K562 (cell line): ENCODE data around the gene FEM1B. TPM values are rescaled to one million over a fixed set of nuclear protein-coding genes. Genes with fewer than 3 reads are reported as not detected.

ENCODE experiments used
- ATAC-seq: fragments of 200-7000 bp; cut with Tn5 transposase; 3 replicates; pipeline ENCODE4 v1.9.1; 2020; ENCODE audit warnings: moderate library complexity
- BruUV-seq: library from RNA; stranded (reverse); fragments of 400-500 nt; replicated peaks from 2 replicates; lab custom pipeline; 2021; lab: Mats Ljungman, UMichigan
- CTCF ChIA-PET: fragments of 300-600 bp; formaldehyde crosslinking; extraction: SDS; loops from one replicate; lab custom pipeline; 2021; ENCODE audit warnings: low intra/inter-chr PET ratio; lab: Yijun Ruan, JAX
- POLR2A ChIA-PET: fragments of 300-600, 350-650 bp; sonication (Branson Sonifier 250); formaldehyde crosslinking; extraction: SDS; loops from one replicate; lab custom pipeline; 2021; ENCODE audit warnings: antibody characterized with exemption, inconsistent platforms; lab: Yijun Ruan, JAX
- DNase-seq, 4 experiments: peaks; one replicate each; pipeline versions ENCODE4 v3.0.0 to v3.0.0-alpha.2; 2011 to 2018; ENCODE audit warnings: low spot score in 3 of 4, mixed read lengths in 3 of 4; ENCODE audit errors: extremely low read depth in 1 of 4
- FAIRE-seq: peaks from 2 replicates; lab custom pipeline; 2011; peaks lifted over from hg19 to GRCh38; lab: Jason Lieb, UNC
- H2AFZ ChIP-seq: 2 replicates; pipeline ENCODE4 v1.6.0; 2011; ENCODE audit warnings: low read depth, low read length, control low read depth, inconsistent platforms
- H3K27ac ChIP-seq: fragments of 200-600 bp; 3 replicates; pipeline ENCODE4 v1.8.0; 2011; ENCODE audit warnings: low read depth, mild to moderate bottlenecking, control low read depth, inconsistent platforms, low read length, moderate library complexity, mixed read lengths; ENCODE audit errors: extremely low read depth
- H3K27me3 ChIP-seq, 2 experiments: fragments of 300-600 bp in 1 of 2; 2 replicates in 1 of 2; 3 replicates in 1 of 2; pipeline versions ENCODE4 v1.6.0 to v1.8.0; 2011; ENCODE audit warnings: inconsistent platforms in 2 of 2, low read length in 2 of 2, mild to moderate bottlenecking in 1 of 2, mixed read lengths in 1 of 2, moderate library complexity in 1 of 2; ENCODE audit not compliant: control insufficient read depth in 2 of 2, insufficient read depth in 2 of 2
- H3K36me3 ChIP-seq: fragments of 300-600 bp; 3 replicates; pipeline ENCODE4 v1.8.0; 2011; ENCODE audit warnings: mild to moderate bottlenecking, low read length, inconsistent platforms; ENCODE audit not compliant: control insufficient read depth, insufficient read depth
- H3K4me1 ChIP-seq, 2 experiments: fragments of 200-600 bp in 1 of 2; replicated peaks in 1 of 2; 2 replicates in 1 of 2; 3 replicates in 1 of 2; pipeline versions ENCODE4 v1.5.1 to v1.8.0; 2011; ENCODE audit warnings: inconsistent platforms in 2 of 2, low read length in 2 of 2, mild to moderate bottlenecking in 1 of 2, mixed read lengths in 1 of 2, moderate library complexity in 1 of 2; ENCODE audit not compliant: control insufficient read depth in 2 of 2, insufficient read depth in 2 of 2
- H3K4me2 ChIP-seq: 2 replicates; pipeline ENCODE4 v1.6.1; 2011; ENCODE audit warnings: low read length, control low read depth, inconsistent platforms, mixed read lengths; ENCODE audit not compliant: insufficient read depth
- H3K4me3 ChIP-seq: fragments of 200-600 bp; sonication (generic), shearing (Covaris generic); 2 replicates; pipeline ENCODE4 v1.5.1; 2016; ENCODE audit warnings: control low read depth, inconsistent platforms
- H3K79me2 ChIP-seq: fragments of 200-600 bp; 3 replicates; pipeline ENCODE4 v1.8.0; 2011; ENCODE audit warnings: low read length, inconsistent platforms; ENCODE audit not compliant: control insufficient read depth, insufficient read depth
- H3K9ac ChIP-seq, 2 experiments: 2 replicates each; pipeline versions ENCODE4 v1.6.0 to v1.6.1; 2011; ENCODE audit warnings: low read depth in 2 of 2, low read length in 2 of 2, control low read depth in 1 of 2, inconsistent platforms in 1 of 2, mild to moderate bottlenecking in 1 of 2, mixed read lengths in 1 of 2; ENCODE audit not compliant: insufficient read depth in 1 of 2
- H3K9me1 ChIP-seq: one replicate; pipeline ENCODE4 v1.6.0; 2011; ENCODE audit warnings: inconsistent platforms, mild to moderate bottlenecking, low read length, moderate library complexity; ENCODE audit not compliant: control insufficient read depth, insufficient read depth
- H3K9me3 ChIP-seq: replicated peaks from 2 replicates; pipeline ENCODE4 v1.5.1; 2011; ENCODE audit warnings: low read depth, low read length, inconsistent platforms; ENCODE audit not compliant: control insufficient read depth, insufficient read depth
- H4K20me1 ChIP-seq: replicated peaks from 2 replicates; pipeline ENCODE4 v1.6.1; 2011; ENCODE audit warnings: low read length, inconsistent platforms, mixed read lengths; ENCODE audit not compliant: control insufficient read depth, insufficient read depth
- ATF1 ChIP-seq, 2 experiments: fragments of 450-650 bp in 1 of 2; IDR thresholded peaks; 2 replicates each; pipeline ENCODE4 v1.6.1; 2016; ENCODE audit warnings: missing compliant biosample characterization in 1 of 2, missing genetic modification characterization in 1 of 2
- E2F5 ChIP-seq: sonication (generic); formaldehyde crosslinking; IDR thresholded peaks from 2 replicates; pipeline ENCODE4 v1.8.0; 2022; ENCODE audit warnings: mild to moderate bottlenecking, missing genetic modification reagents
- ELK3 ChIP-seq: fragments of 450-650 bp; formaldehyde crosslinking; IDR thresholded peaks from 2 replicates; pipeline ENCODE4 v1.4.0; 2020; ENCODE audit warnings: mild to moderate bottlenecking
- GTF2F1 ChIP-seq: IDR thresholded peaks from 2 replicates; pipeline ENCODE4 v1.6.1; 2011; ENCODE audit warnings: low read depth, low read length, improper control_type of control experiment
- KDM4B ChIP-seq, 2 experiments: fragments of 450-650 bp in 1 of 2; sonication (generic) in 1 of 2; IDR thresholded peaks; 2 replicates each; pipeline ENCODE4 v1.6.1; 2016 to 2017; ENCODE audit warnings: borderline replicate concordance in 2 of 2, antibody characterized with exemption in 1 of 2, low read depth in 1 of 2, mild to moderate bottlenecking in 1 of 2
- MYBL2 ChIP-seq, 2 experiments: fragments of 450-650 bp in 1 of 2; sonication (generic) in 1 of 2; formaldehyde crosslinking in 1 of 2; IDR thresholded peaks; 2 replicates each; pipeline versions ENCODE4 v1.6.1 to v1.8.1; 2017 to 2022; ENCODE audit warnings: borderline replicate concordance in 1 of 2, inconsistent platforms in 1 of 2, low read depth in 1 of 2, mild to moderate bottlenecking in 1 of 2, missing genetic modification reagents in 1 of 2, moderate library complexity in 1 of 2
- NCOA6 ChIP-seq: fragments of 450-650 bp; IDR thresholded peaks from 2 replicates; pipeline ENCODE4 v1.6.1; 2017; ENCODE audit warnings: mild to moderate bottlenecking
- NFIX ChIP-seq: fragments of 250-450 bp; sonication (Bioruptor Pico); IDR thresholded peaks from 2 replicates; pipeline ENCODE4 v1.4.0; 2020; ENCODE audit warnings: low read depth, mild to moderate bottlenecking, moderate library complexity
- NFRKB ChIP-seq: fragments of 450-650 bp; IDR thresholded peaks from 2 replicates; pipeline ENCODE4 v1.6.1; 2016; ENCODE audit warnings: low read depth
- OTX1 ChIP-seq: fragments of 450-650 bp; formaldehyde crosslinking; IDR thresholded peaks from 2 replicates; pipeline ENCODE4 v1.4.0; 2022; ENCODE audit warnings: mild to moderate bottlenecking
- SNAPC5 ChIP-seq: fragments of 250-450 bp; sonication (Bioruptor Pico); IDR thresholded peaks from 2 replicates; pipeline ENCODE4 v1.8.0; 2021; ENCODE audit warnings: moderate library complexity, mild to moderate bottlenecking, inconsistent platforms
- ZNF174 ChIP-seq: fragments of 250-450 bp; sonication (Bioruptor Pico); IDR thresholded peaks from 2 replicates; pipeline ENCODE4 v1.4.0; 2020; ENCODE audit warnings: mild to moderate bottlenecking
- ZNF518B ChIP-seq: fragments of 250-450 bp; sonication (Bioruptor Pico); IDR thresholded peaks from 2 replicates; pipeline ENCODE4 v1.5.0; 2021; ENCODE audit warnings: mild to moderate bottlenecking, moderate library complexity
- WGBS: fragments of 100-300 bp; shearing (Covaris generic); methylation state at CpG from one replicate; pipeline ENCODE4 v1.1.6; 2016; ENCODE audit warnings: low coverage, mixed read lengths; ENCODE audit not compliant: insufficient coverage; ENCODE audit errors: missing lambda C conversion rate; 5-methylcytosine and 5-hydroxymethylcytosine counted together
- in situ Hi-C: fragments of 300-500 bp; cut with MboI; formaldehyde crosslinking; loops from 4 replicates; pipeline ENCODE4 v1.15.0; 2018; ENCODE audit warnings: inconsistent platforms, mixed read lengths
- intact Hi-C: fragments of 100-400 bp; cut with micrococcal nuclease; formaldehyde crosslinking; loops from 2 replicates; pipeline ENCODE4 v1.14.2; 2022
- polyA plus RNA-seq, 8 experiments: library from polyadenylated mRNA; depleted of rRNA in 4 of 8; stranded (reverse) in 5 of 8; unstranded in 3 of 8; fragments of >200 nt; fragmentation: Nextera tagmentation in 2 of 8; fragmentation: Illumina TruSeq in 1 of 8; extraction: Ambion mirVana in 2 of 8; extraction: Trizol in 1 of 8; gene quantifications; 2 replicates each; pipeline versions ENCODE4 v1.2.1 to v1.2.3, GENCODE V29; 2011 to 2014; ENCODE audit warnings: inconsistent platforms in 1 of 8, missing spikeins in 1 of 8
- total RNA-seq, 7 experiments: library from RNA; depleted of rRNA in 6 of 7; stranded (reverse); fragments of >200 nt in 6 of 7; fragmentation: Illumina TruSeq in 2 of 7; extraction: Trizol in 2 of 7; gene quantifications; 2 replicates each; pipeline versions ENCODE4 v1.2.1 to v1.2.3, GENCODE V29; 2011 to 2021; ENCODE audit warnings: low replicate concordance in 1 of 7

Gene FEM1B
- total and polyA plus RNA-seq, 9 of the 15 experiments (the other 6 are each of a cell fraction or from before 2014, with no cell fraction given): 5.9 to 61.6 (median 20.1) TPM

- ChIA-PET POLR2A (no interaction called here), CTCF (no interaction called here)
- DNase-seq (no peak), ATAC-seq (no peak), FAIRE-seq (no peak)
- H3K79me2 ChIP-seq: no peaks in the 10 kb centered on the region
- no peak overlapping the region for H3K9ac ChIP-seq
- H4K20me1 ChIP-seq: peaks cover 2% of the 10 kb centered on the region; the same call in 1 of the 2 replicates
- TF ChIP-seq GTF2F1: no peak
- no peak for TF ChIP-seq NFRKB
- no peak for TF ChIP-seq ZNF518B (CRISPR knock-in tag)
- no peak for TF ChIP-seq MYBL2 (IDR thresholded peaks at IDR 0.05; ENCODE audit: low read depth)
- no peak for TF ChIP-seq MYBL2 (CRISPR knock-in tag; IDR thresholded peaks at IDR 0.05; ENCODE audit: borderline replicate concordance)
- TF ChIP-seq OTX1 (CRISPR knock-in tag): no peak
- no peak for TF ChIP-seq ATF1 (CRISPR knock-in tag; IDR thresholded peaks at IDR 0.05)
- TF ChIP-seq ATF1 (tag; IDR thresholded peaks at IDR 0.05): no peak
- no peak for TF ChIP-seq KDM4B (IDR thresholded peaks at IDR 0.05; ENCODE audit: borderline replicate concordance in 2 of 2, low read depth in 1 of 2)
- no peak for TF ChIP-seq SNAPC5 (CRISPR knock-in tag)
- no peak for TF ChIP-seq ZNF174 (CRISPR knock-in tag)
- no peak for TF ChIP-seq NCOA6
- no peak for TF ChIP-seq ELK3 (CRISPR knock-in tag)
- TF ChIP-seq E2F5 (CRISPR knock-in tag): no peak
- TF ChIP-seq NFIX (CRISPR knock-in tag): no peak
- no peaks in the 10 kb centered on the region; a peak in 1 of 5 replicates for H3K4me1 ChIP-seq
- no peaks in the 10 kb centered on the region for H3K9me1 ChIP-seq
- 0% methylated on average over 7 of the region's 7 CpGs for WGBS
- H3K27ac ChIP-seq: no peak overlapping the region
- H3K36me3 ChIP-seq: no peaks in the 10 kb centered on the region
- no TSS peak for BruUV-seq
- H3K4me3 ChIP-seq: no peak overlapping the region
- no peaks in the 10 kb centered on the region for H3K9me3 ChIP-seq
- in situ Hi-C loops: no loop called here
- H2AFZ ChIP-seq: no peak overlapping the region
- no peak overlapping the region for H3K4me2 ChIP-seq
- intact Hi-C loops: no loop called here
- peaks cover 33 to 84% of the 10 kb centered on the region in 2 experiments for H3K27me3 ChIP-seq
Observed at GRCh38 chr15:68336516-68336915, 59.0 kb downstream of the FEM1B start.
